Right renal cortex interstitium (tissue), 3 donors: ENCODE measurements around the gene ELP2. TPM values are rescaled to one million over a fixed set of nuclear protein-coding genes. Genes with fewer than 3 reads are reported as not detected.

Source experiments
- DNase-seq, 3 donors: peaks; one replicate each; pipeline ENCODE4 v3.0.0-alpha.2; 2013; ENCODE audit warnings: low read depth in 3 of 3, low spot score in 2 of 3
- polyA plus RNA-seq, 3 donors: library from polyadenylated mRNA; unstranded; fragments of 120-200 nt; gene quantifications; one replicate each; pipeline ENCODE4 v1.2.1, GENCODE V29; 2013; ENCODE audit not compliant: insufficient read length in 3 of 3

The ELP2 gene
- polyA plus RNA-seq, 3 donors, result 86.8 to 93.4 (median 92.0) TPM

GRCh38 chr18:36211612-36212065 is 81.9 kb downstream of the ELP2 start:
- DNase-seq, result no peak

GRCh38 chr18:36212301-36213171 is 82.8 kb downstream of the ELP2 start:
- no peak for DNase-seq

- no peak for DNase-seq
Observed at GRCh38 chr18:36214811-36215210, 85.1 kb downstream of the ELP2 start.

GRCh38 chr18:36215577-36215976 is 85.9 kb downstream of the ELP2 start:
- no peak for DNase-seq

GRCh38 chr18:36217348-36217747 is 87.6 kb downstream of the ELP2 start:
- no peak for DNase-seq

GRCh38 chr18:36229188-36229587 is 99.5 kb downstream of the ELP2 start:
- DNase-seq, result no peak

Other genes with a start within 250 kb of the ELP2 start
- 10 to 100 TPM; 64.2 to 70.2 (median 65.5) TPM for gene RPRD1A, start 62.3 kb upstream of the ELP2 start, polyA plus RNA-seq
- gene SLC39A6, start 559 bp upstream of the ELP2 start, polyA plus RNA-seq, result 10 to 100 TPM; 84.6 to 91.2 (median 87.5) TPM
- 1 to 10 TPM; 1.1 to 1.7 (median 1.2) TPM for gene MOCOS, start 57.6 kb downstream of the ELP2 start, polyA plus RNA-seq
- 10 to 100 TPM; 39.8 to 45.6 (median 40.1) TPM for gene FHOD3, start 167.8 kb downstream of the ELP2 start, polyA plus RNA-seq